Gastroesophageal sphincter (tissue), 3 donors: ENCODE data around the gene RIMBP2.

Experiments
- CTCF ChIP-seq, 4 experiments: fragments of 200-600 bp in 2 of 4; fragments of 450-650 bp in 2 of 4; sonication (generic) in 1 of 4; IDR thresholded peaks; one replicate each; pipeline ENCODE4 v1.5.1; 2017 to 2019; ENCODE audit warnings: antibody characterized with exemption in 4 of 4, mild to moderate bottlenecking in 2 of 4, moderate library complexity in 2 of 4
- EP300 ChIP-seq: sonication (generic); formaldehyde crosslinking; IDR thresholded peaks from one replicate; pipeline ENCODE4 v1.6.1; 2017; ENCODE audit warnings: antibody characterized with exemption, mild to moderate bottlenecking
- POLR2A ChIP-seq, 2 donors: fragments of 450-650 bp; IDR thresholded peaks; one replicate each; pipeline ENCODE4 v1.6.1; 2017; ENCODE audit warnings: antibody characterized with exemption in 2 of 2, mild to moderate bottlenecking in 2 of 2, moderate library complexity in 1 of 2
- POLR2AphosphoS5 ChIP-seq: sonication (generic); formaldehyde crosslinking; IDR thresholded peaks from one replicate; pipeline ENCODE4 v1.6.1; 2017; ENCODE audit warnings: antibody characterized with exemption

GRCh38 chr12:130449291-130449690 is 266.8 kb downstream of the RIMBP2 start:
- TF ChIP-seq POLR2A (IDR thresholded peaks at IDR 0.05) = no peak
- TF ChIP-seq CTCF (IDR thresholded peaks at IDR 0.05) = no peak
- no peak for TF ChIP-seq EP300
- TF ChIP-seq POLR2AphosphoS5 = no peak
